ENCODE measurements around the gene CCDC146. TPM values are rescaled to one million over a fixed set of nuclear protein-coding genes. Genes with fewer than 3 reads are reported as not detected.

The CCDC146 gene
- total RNA-seq, 4 donors from 2014 or later = 6.0 to 38.8 (median 24.5) TPM

GRCh38 chr7:77284616-77285015 lies 162.2 kb downstream of the CCDC146 start:
- DNase-seq = no peak
- no peak for TF ChIP-seq POLR2A (IDR thresholded peaks at IDR 0.05)
- TF ChIP-seq CTCF (IDR thresholded peaks at IDR 0.05) = no peak
- H3K4me3 ChIP-seq = no peak overlapping the region
- H3K27me3 ChIP-seq = no peaks in the 10 kb centered on the region
- H3K27ac ChIP-seq = no peak overlapping the region
- H3K36me3 ChIP-seq = no peaks in the 10 kb centered on the region
- no peaks in the 10 kb centered on the region for H3K9me3 ChIP-seq
- H3K4me1 ChIP-seq = no peaks in the 10 kb centered on the region

- no peaks in the 10 kb centered on the region for H3K4me1 ChIP-seq
- no peaks in the 10 kb centered on the region for H3K9me3 ChIP-seq
- H3K36me3 ChIP-seq = no peaks in the 10 kb centered on the region
- H3K27me3 ChIP-seq = no peaks in the 10 kb centered on the region
- TF ChIP-seq CTCF (IDR thresholded peaks at IDR 0.05) = no peak
- TF ChIP-seq POLR2A (IDR thresholded peaks at IDR 0.05) = no peak
- no peak overlapping the region for H3K4me3 ChIP-seq
- no peak overlapping the region for H3K27ac ChIP-seq
- DNase-seq = no peak
Measured at GRCh38 chr7:77288676-77289320, 166.4 kb downstream of the CCDC146 start.

- no peaks in the 10 kb centered on the region for H3K36me3 ChIP-seq
Measured at GRCh38 chr7:77289387-77289786, 167.0 kb downstream of the CCDC146 start.

GRCh38 chr7:77290425-77290824 lies 168.0 kb downstream of the CCDC146 start:
- Histone ChIP-seq H3K27ac (no peak overlapping the region), H3K4me1 (no peaks in the 10 kb centered on the region), H3K36me3 (no peaks in the 10 kb centered on the region), H3K9me3 (no peaks in the 10 kb centered on the region), H3K4me3 (no peak overlapping the region), H3K27me3 (no peaks in the 10 kb centered on the region)
- no peak for TF ChIP-seq POLR2A (IDR thresholded peaks at IDR 0.05)
- no peak for TF ChIP-seq CTCF (IDR thresholded peaks at IDR 0.05)
- no peak for DNase-seq

More at GRCh38 chr7:77289387-77289786, 167.0 kb downstream of the CCDC146 start:
- Histone ChIP-seq H3K4me3 (no peak overlapping the region), H3K9me3 (no peaks in the 10 kb centered on the region), H3K4me1 (no peaks in the 10 kb centered on the region), H3K27ac (no peak overlapping the region), H3K27me3 (no peaks in the 10 kb centered on the region)
- no peak for DNase-seq
- TF ChIP-seq CTCF (IDR thresholded peaks at IDR 0.05) (no peak), POLR2A (IDR thresholded peaks at IDR 0.05) (no peak)

GRCh38 chr7:77293046-77293445 lies 170.6 kb downstream of the CCDC146 start:
- no peaks in the 10 kb centered on the region for H3K27me3 ChIP-seq
- TF ChIP-seq CTCF (IDR thresholded peaks at IDR 0.05) (no peak), POLR2A (IDR thresholded peaks at IDR 0.05) (no peak)

GRCh38 chr7:77295549-77295948 lies 173.1 kb downstream of the CCDC146 start:
- no peak overlapping the region for H3K4me3 ChIP-seq
- H3K9me3 ChIP-seq = no peaks in the 10 kb centered on the region
- H3K36me3 ChIP-seq = no peaks in the 10 kb centered on the region
- H3K27ac ChIP-seq = no peak overlapping the region
- no peaks in the 10 kb centered on the region for H3K27me3 ChIP-seq
- TF ChIP-seq CTCF (IDR thresholded peaks at IDR 0.05) (no peak), POLR2A (IDR thresholded peaks at IDR 0.05) (no peak)
- no peak for DNase-seq
- no peaks in the 10 kb centered on the region for H3K4me1 ChIP-seq

More at GRCh38 chr7:77293046-77293445, 170.6 kb downstream of the CCDC146 start:
- Histone ChIP-seq H3K36me3 (no peaks in the 10 kb centered on the region), H3K4me3 (no peak overlapping the region), H3K27ac (no peak overlapping the region), H3K9me3 (no peaks in the 10 kb centered on the region), H3K4me1 (no peaks in the 10 kb centered on the region)
- DNase-seq = no peak
